ENCODE measurements around the gene KDM1A. TPM values are rescaled to one million over a fixed set of nuclear protein-coding genes. Genes with fewer than 3 reads are reported as not detected.
A peak's percentile ranks its signal among the peaks of the same experiment; 100 is the strongest.

Gene KDM1A
- total RNA-seq (10 to 100 TPM; 28.3 to 46.7 TPM), polyA plus RNA-seq (10 to 100 TPM in 1 of 2 donors, 1 to 10 TPM in 1; 7.4 to 14.7 TPM)

- WGBS = under 1% methylated on average over 85 of the region's 85 CpGs
- Histone ChIP-seq H3K36me3 (ENCODE audit: control insufficient read depth in 4 of 4, insufficient read depth in 3 of 4, low read depth in 1 of 4, low read length in 3 of 4) (peaks cover 0 to 1% (median 0%) of the 10 kb centered on the region in 4 donors), H3K27ac (ENCODE audit: low read depth in 1 of 2, low read length in 2 of 2) (peak within 1 kb of the TSS; percentile 70 to 87), H3K4me3 (ENCODE audit: low read depth in 1 of 3, low read length in 3 of 3) (peak within 1 kb of the TSS; percentile 82 to 97 (median 87)), H3K27me3 (ENCODE audit: control insufficient read depth in 4 of 4, insufficient read depth in 4 of 4, low read length in 3 of 4) (no peaks in the 10 kb centered on the region), H3K4me1 (ENCODE audit: control insufficient read depth in 4 of 4, insufficient read depth in 4 of 4, low read length in 3 of 4) (peaks cover 0 to 12% (median 8%) of the 10 kb centered on the region in 4 donors), H3K9me3 (ENCODE audit: control insufficient read depth in 4 of 4, low read length in 3 of 4) (no peaks in the 10 kb centered on the region), H3K9ac (ENCODE audit: low read depth in 1 of 2, low read length in 2 of 2) (peak within 1 kb of the TSS; percentile 88 to 93)
- TF ChIP-seq JUND (IDR thresholded peaks at IDR 0.05) = peak; percentile 25 to 77
- TF ChIP-seq YY1 (IDR thresholded peaks at IDR 0.05) = peak; percentile 91
- peak; percentile 29 for TF ChIP-seq NR2F2 (IDR thresholded peaks at IDR 0.05)
- TF ChIP-seq RAD21 (IDR thresholded peaks at IDR 0.05) = peak; percentile 17 to 43
- TF ChIP-seq, protein P1, sequence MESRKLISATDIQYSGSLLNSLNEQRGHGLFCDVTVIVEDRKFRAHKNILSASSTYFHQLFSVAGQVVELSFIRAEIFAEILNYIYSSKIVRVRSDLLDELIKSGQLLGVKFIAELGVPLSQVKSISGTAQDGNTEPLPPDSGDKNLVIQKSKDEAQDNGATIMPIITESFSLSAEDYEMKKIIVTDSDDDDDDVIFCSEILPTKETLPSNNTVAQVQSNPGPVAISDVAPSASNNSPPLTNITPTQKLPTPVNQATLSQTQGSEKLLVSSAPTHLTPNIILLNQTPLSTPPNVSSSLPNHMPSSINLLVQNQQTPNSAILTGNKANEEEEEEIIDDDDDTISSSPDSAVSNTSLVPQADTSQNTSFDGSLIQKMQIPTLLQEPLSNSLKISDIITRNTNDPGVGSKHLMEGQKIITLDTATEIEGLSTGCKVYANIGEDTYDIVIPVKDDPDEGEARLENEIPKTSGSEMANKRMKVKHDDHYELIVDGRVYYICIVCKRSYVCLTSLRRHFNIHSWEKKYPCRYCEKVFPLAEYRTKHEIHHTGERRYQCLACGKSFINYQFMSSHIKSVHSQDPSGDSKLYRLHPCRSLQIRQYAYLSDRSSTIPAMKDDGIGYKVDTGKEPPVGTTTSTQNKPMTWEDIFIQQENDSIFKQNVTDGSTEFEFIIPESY (IDR thresholded peaks at IDR 0.05) = peak; percentile 93
- TF ChIP-seq GABPA (IDR thresholded peaks at IDR 0.05 in 1 of 2, conservative IDR thresholded peaks at IDR 0.05 in 1 of 2) = peak in 1 of 2 donors; percentile 78
- peak; percentile 95 for TF ChIP-seq TAF1 (conservative IDR thresholded peaks at IDR 0.05)
- TF ChIP-seq, protein P2, sequence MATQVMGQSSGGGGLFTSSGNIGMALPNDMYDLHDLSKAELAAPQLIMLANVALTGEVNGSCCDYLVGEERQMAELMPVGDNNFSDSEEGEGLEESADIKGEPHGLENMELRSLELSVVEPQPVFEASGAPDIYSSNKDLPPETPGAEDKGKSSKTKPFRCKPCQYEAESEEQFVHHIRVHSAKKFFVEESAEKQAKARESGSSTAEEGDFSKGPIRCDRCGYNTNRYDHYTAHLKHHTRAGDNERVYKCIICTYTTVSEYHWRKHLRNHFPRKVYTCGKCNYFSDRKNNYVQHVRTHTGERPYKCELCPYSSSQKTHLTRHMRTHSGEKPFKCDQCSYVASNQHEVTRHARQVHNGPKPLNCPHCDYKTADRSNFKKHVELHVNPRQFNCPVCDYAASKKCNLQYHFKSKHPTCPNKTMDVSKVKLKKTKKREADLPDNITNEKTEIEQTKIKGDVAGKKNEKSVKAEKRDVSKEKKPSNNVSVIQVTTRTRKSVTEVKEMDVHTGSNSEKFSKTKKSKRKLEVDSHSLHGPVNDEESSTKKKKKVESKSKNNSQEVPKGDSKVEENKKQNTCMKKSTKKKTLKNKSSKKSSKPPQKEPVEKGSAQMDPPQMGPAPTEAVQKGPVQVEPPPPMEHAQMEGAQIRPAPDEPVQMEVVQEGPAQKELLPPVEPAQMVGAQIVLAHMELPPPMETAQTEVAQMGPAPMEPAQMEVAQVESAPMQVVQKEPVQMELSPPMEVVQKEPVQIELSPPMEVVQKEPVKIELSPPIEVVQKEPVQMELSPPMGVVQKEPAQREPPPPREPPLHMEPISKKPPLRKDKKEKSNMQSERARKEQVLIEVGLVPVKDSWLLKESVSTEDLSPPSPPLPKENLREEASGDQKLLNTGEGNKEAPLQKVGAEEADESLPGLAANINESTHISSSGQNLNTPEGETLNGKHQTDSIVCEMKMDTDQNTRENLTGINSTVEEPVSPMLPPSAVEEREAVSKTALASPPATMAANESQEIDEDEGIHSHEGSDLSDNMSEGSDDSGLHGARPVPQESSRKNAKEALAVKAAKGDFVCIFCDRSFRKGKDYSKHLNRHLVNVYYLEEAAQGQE (IDR thresholded peaks at IDR 0.05) = peak; percentile 76
- peak; percentile 52 to 62 for TF ChIP-seq RXRA (IDR thresholded peaks at IDR 0.05)
- no peak for TF ChIP-seq CTCF (IDR thresholded peaks at IDR 0.05; ENCODE audit: low read depth, low read length, missing input control)
- TF ChIP-seq HNF4A (conservative IDR thresholded peaks at IDR 0.05) = peak; percentile 64
- TF ChIP-seq HNF4G (IDR thresholded peaks at IDR 0.05) = peak; percentile 53
- no peak for TF ChIP-seq ATF3 (IDR thresholded peaks at IDR 0.05)
- peak in 1 of 2 donors; percentile 47 for TF ChIP-seq EGR1 (IDR thresholded peaks at IDR 0.05; ENCODE audit: low read depth in 2 of 2)
- TF ChIP-seq FOXA2 (IDR thresholded peaks at IDR 0.05) = no peak
- TF ChIP-seq MAX (IDR thresholded peaks at IDR 0.05) = peak; percentile 84
- peak; percentile 69 for TF ChIP-seq SP1 (IDR thresholded peaks at IDR 0.05)
- no peak for TF ChIP-seq FOXA1 (IDR thresholded peaks at IDR 0.05)
- DNase-seq (ENCODE audit: low spot score) = peak; percentile 98
Measured at GRCh38 chr1:23019094-23019862, at the start of gene KDM1A. TSS of gene KDM1A (plus strand) at chr1:23019468. CDS start at chr1:23019597, 129 bp downstream.
